HAP-1 (cell line): Measurements from ENCODE around the gene CYP26B1.
A peak's percentile ranks its signal among the peaks of the same experiment; 100 is the strongest.

Source experiments
- DNase-seq, 2 experiments: peaks; one replicate each; pipeline ENCODE4 v3.0.0-alpha.2; 2016 to 2020; ENCODE audit warnings: low spot score in 2 of 2
- H3K27me3 ChIP-seq: fragments of 250-450 bp; sonication (Bioruptor Pico); 2 replicates; pipeline ENCODE4 v1.5.1; 2020; ENCODE audit warnings: low read depth, mild to moderate bottlenecking, moderate library complexity
- H3K36me3 ChIP-seq: fragments of 250-450 bp; sonication (Bioruptor Pico); replicated peaks from 2 replicates; pipeline ENCODE4 v1.5.1; 2020; ENCODE audit warnings: mild to moderate bottlenecking
- H3K4me1 ChIP-seq: fragments of 250-450 bp; sonication (Bioruptor Pico); 2 replicates; pipeline ENCODE4 v1.5.1; 2020; ENCODE audit warnings: mild to moderate bottlenecking
- H3K4me3 ChIP-seq: fragments of 250-450 bp; sonication (Bioruptor Pico); 2 replicates; pipeline ENCODE4 v1.5.1; 2020; ENCODE audit warnings: mild to moderate bottlenecking, moderate library complexity
- H3K9me3 ChIP-seq: fragments of 250-450 bp; sonication (Bioruptor Pico); 2 replicates; pipeline ENCODE4 v1.5.1; 2020; ENCODE audit warnings: mild to moderate bottlenecking, moderate library complexity
- in situ Hi-C: fragments of 300-500 bp; cut with MboI; formaldehyde crosslinking; loops from 3 replicates; pipeline ENCODE4 v1.14.3; 2020; ENCODE audit warnings: low sequenced_read_pairs, inconsistent platforms, mixed read lengths

CYP26B1 gene

DNA sequence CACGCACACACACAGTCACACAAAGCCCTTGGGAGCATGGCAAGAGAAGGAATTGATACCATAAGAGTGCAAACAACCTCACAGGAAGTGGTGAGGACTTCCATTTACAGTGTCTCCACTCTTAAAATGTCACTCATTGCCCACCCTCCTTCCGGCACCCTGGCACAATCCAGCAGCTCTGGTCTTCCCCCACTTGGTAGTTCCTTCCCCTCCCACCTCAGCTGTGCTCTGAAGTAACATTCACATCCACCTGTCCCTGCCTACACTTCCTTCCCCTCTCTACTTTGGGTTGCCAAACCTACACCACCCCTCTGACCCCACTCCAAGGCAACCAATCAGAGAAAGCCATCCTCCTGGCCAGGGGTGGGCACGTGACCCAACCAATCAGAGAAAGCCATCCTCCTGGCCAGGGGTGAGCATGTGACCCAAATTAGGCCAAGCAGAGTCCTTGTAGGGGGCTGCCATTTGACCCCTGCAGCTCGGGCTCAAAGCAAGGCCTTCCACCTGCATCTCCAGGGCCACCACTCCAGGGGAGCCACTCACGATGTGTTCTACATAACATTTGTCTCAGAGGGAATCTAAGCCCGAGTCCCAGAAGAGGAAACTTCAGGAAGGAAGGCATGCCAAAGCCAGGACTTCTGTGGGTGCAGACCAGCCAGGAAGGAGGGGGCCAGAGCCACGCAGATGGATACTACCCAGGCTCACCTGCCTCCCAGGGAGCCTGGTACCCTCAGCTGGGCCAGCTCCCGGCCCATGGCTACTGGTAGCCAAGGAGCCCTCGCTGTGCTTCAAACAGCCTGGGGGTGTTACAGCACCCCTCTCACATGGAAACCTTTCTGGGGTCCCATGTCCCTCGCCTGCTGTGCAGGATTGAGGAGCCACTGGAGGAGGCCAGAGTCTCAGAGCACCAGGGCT is 21.2 kb downstream of the CYP26B1 start:
- Histone ChIP-seq H3K9me3 (no peaks in the 10 kb centered on the region), H3K4me3 (no peak overlapping the region), H3K27me3 (no peaks in the 10 kb centered on the region), H3K36me3 (no peaks in the 10 kb centered on the region), H3K4me1 (no peaks in the 10 kb centered on the region)
- DNase-seq = no peak
- in situ Hi-C loops = no loop called here

DNA sequence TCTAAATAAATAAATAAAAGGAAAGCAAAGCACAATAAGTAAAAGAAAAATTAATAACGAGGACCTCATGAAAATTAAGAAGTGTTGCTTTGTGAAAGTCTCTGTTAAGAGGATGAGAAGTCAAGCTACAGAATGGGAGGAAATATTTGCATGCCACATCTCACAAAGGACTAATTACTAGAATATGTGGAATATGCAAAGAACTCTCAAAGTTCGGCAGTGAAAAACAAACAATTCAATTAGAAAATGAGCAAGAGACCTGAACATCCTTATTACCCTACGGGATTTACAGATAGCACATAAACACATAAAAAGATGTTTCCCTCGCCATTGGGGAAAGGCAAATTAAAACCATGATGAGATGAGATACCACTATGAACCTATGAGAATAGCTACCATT is 23.3 kb downstream of the CYP26B1 start:
- Histone ChIP-seq H3K4me1 (no peaks in the 10 kb centered on the region), H3K27me3 (no peaks in the 10 kb centered on the region), H3K36me3 (no peaks in the 10 kb centered on the region), H3K9me3 (no peaks in the 10 kb centered on the region), H3K4me3 (no peak overlapping the region)
- in situ Hi-C loops = no loop called here
- DNase-seq = no peak

DNA sequence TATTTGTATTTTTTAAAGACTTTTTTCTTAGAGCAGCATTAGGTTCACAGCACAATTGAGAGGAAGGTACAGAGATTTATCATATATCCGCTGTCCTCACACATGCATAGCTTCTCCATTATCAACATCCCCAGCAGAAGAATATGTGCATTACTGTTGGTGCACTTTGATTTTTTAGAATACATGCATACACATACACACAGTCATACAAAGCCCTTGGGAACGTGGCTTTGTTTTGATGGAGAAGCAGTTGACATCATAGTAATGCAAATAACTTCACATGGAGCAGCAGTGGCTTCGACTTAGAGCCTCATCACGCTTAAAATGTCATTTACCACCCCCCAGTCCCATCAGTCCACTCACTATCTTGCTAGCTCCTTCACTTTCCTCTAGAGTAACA is 26.5 kb downstream of the CYP26B1 start:
- in situ Hi-C loops = no loop called here
- Histone ChIP-seq H3K27me3 (no peaks in the 10 kb centered on the region), H3K4me1 (no peaks in the 10 kb centered on the region), H3K9me3 (no peaks in the 10 kb centered on the region), H3K36me3 (no peaks in the 10 kb centered on the region), H3K4me3 (no peak overlapping the region)
- DNase-seq = no peak

DNA sequence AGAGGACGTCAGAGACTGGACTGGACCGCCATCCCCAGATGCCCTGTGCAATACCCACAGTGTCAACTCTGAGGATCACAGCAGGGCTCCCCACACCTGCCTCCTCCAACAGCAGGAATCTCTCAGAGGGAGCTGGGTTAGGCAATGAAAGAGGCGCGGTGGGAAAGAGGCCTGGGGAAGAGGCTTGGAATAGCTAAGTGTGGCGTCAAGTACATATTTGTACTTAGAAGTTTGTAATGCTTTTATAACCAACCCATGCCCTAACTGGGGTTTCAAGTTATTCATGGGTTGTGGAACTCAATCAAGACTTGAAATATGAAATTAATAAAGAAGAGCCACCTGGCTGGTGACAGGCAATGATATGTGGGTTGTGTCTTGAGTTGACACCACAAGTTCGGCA is 28.7 kb downstream of the CYP26B1 start:
- Histone ChIP-seq H3K9me3 (no peaks in the 10 kb centered on the region), H3K4me1 (no peaks in the 10 kb centered on the region), H3K36me3 (no peaks in the 10 kb centered on the region), H3K4me3 (no peak overlapping the region), H3K27me3 (no peaks in the 10 kb centered on the region)
- in situ Hi-C loops = no loop called here
- DNase-seq = no peak

DNA sequence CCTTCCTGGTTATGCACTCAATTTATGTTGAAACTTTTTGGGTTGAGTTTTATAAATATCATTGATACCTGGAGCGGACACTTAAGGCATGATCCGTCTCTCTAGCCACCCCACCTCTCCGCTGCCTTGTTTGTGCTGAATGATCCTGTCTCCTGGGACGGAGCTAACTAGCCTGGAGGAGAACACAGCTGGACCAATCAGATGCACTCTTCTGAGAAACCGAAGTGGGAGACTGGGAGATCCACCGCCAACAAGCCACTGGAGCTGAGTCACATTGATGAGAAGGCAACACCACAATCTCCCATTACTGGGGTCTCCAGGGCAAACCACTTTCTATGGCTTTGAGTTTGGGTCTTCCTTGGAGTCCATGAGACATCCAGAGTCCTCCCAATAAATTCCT is 29.3 kb downstream of the CYP26B1 start:
- no peaks in the 10 kb centered on the region for H3K4me1 ChIP-seq
- in situ Hi-C loops = no loop called here
- H3K4me3 ChIP-seq = no peak overlapping the region
- H3K36me3 ChIP-seq = no peaks in the 10 kb centered on the region
- no peaks in the 10 kb centered on the region for H3K27me3 ChIP-seq
- no peak for DNase-seq
- H3K9me3 ChIP-seq = no peaks in the 10 kb centered on the region

DNA sequence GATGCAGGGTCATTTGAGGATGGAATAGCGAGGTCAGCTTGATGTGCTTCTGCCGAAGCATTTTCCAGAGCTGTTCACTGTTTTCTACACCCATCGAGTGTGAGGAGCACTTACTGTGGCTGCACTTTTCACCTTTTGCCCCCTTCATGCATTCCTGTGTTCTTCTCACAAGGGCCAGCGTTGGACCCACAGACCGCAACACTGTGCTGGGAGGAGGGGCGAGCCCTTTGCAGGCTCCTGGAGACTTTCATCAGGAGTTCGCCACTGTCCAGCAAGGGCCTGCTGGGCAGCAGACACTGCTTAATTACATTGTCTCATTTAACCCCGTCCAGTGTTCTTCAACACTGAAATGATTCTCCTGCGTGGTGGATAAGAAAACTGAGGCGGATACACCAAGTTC is 29.9 kb downstream of the CYP26B1 start:
- Histone ChIP-seq H3K4me3 (no peak overlapping the region), H3K27me3 (no peaks in the 10 kb centered on the region), H3K9me3 (no peaks in the 10 kb centered on the region), H3K36me3 (no peaks in the 10 kb centered on the region), H3K4me1 (no peaks in the 10 kb centered on the region)
- DNase-seq = no peak
- in situ Hi-C loops = no loop called here

DNA sequence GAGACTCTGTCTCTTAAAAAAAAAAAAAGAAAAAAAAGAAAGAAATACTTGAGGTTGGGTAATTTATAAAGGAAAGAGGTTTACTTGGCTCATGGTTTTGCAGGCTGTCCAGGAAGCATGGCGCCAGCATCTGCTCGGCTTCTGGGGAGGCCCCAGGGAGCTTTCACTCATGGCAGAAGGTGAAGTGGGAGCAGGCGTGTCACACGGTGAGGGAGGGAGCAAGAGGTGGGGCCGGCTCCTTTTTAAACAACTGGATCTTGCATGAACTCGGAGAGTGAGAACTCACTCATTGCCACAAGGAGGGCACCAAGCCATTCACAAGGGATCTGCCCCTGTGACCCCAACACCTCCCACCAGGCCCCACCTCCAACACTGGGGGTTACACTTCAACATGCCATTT is 30.6 kb downstream of the CYP26B1 start:
- DNase-seq = no peak
- H3K27me3 ChIP-seq = no peaks in the 10 kb centered on the region
- H3K4me1 ChIP-seq = no peaks in the 10 kb centered on the region
- H3K9me3 ChIP-seq = no peaks in the 10 kb centered on the region
- no peaks in the 10 kb centered on the region for H3K36me3 ChIP-seq
- no peak overlapping the region for H3K4me3 ChIP-seq
- in situ Hi-C loops = no loop called here

DNA sequence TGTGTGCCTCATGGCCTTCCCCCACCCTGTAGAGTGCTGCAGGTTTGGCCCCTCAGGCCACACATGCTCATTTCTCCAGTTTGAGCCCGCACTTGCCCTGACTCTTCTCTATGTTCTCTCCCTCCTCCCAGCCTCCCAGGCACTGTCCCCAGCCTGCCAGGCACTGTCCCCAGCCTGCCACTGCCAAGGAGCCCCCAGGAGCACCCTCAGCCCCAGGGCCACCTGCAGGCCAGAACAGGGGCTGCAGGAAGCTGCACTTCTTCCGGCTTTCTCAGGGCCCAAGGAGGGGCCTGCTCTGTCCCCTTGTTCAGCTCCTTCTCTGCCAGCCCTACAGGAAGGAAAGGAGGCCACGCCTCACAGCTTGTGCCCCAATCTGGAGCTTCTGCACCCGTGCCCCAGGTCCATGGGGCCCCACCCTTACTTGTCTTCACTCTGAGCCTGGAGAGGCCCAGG is 31.6 kb downstream of the CYP26B1 start:
- Histone ChIP-seq H3K4me3 (no peak overlapping the region), H3K9me3 (no peaks in the 10 kb centered on the region), H3K4me1 (no peaks in the 10 kb centered on the region), H3K27me3 (no peaks in the 10 kb centered on the region), H3K36me3 (no peaks in the 10 kb centered on the region)
- DNase-seq = peak in 1 of 2 experiments; percentile 43
- in situ Hi-C loops = no loop called here

- Histone ChIP-seq H3K9me3 (no peaks in the 10 kb centered on the region), H3K4me3 (no peak overlapping the region), H3K4me1 (no peaks in the 10 kb centered on the region), H3K36me3 (no peaks in the 10 kb centered on the region), H3K27me3 (no peaks in the 10 kb centered on the region)
- in situ Hi-C loops = no loop called here
- DNase-seq = no peak
These were observed 32.3 kb downstream of the CYP26B1 start for GRCh38 chr2:72115110-72116080.

DNA sequence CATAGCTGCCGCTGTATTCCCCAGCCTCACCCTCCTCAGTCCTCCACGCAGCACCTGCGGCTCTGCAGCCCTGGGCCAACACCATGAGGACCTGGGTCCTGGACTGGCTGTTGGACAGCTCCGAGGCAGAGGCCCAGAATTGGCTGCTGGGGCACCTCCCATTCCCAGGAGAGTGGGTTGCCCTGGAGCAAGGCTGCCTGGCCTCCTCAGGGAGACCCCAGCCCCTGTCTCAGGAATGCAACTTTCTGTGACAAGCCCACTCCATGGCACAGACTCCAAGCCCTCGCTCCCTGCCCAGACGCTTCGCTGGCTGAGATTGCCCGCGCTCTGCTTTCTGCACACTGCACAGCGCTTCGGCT is 33.0 kb downstream of the CYP26B1 start:
- Histone ChIP-seq H3K27me3 (no peaks in the 10 kb centered on the region), H3K9me3 (no peaks in the 10 kb centered on the region), H3K4me3 (no peak overlapping the region), H3K36me3 (no peaks in the 10 kb centered on the region), H3K4me1 (no peaks in the 10 kb centered on the region)
- in situ Hi-C loops = no loop called here
- no peak for DNase-seq

- Histone ChIP-seq H3K4me1 (no peaks in the 10 kb centered on the region), H3K27me3 (no peaks in the 10 kb centered on the region), H3K4me3 (no peak overlapping the region), H3K36me3 (no peaks in the 10 kb centered on the region), H3K9me3 (no peaks in the 10 kb centered on the region)
- in situ Hi-C loops = no loop called here
- DNase-seq = no peak
These were observed 33.6 kb downstream of the CYP26B1 start for GRCh38 chr2:72113847-72114692.

GRCh38 chr2:72112981-72113846 is 34.4 kb downstream of the CYP26B1 start:
- H3K27me3 ChIP-seq = no peaks in the 10 kb centered on the region
- H3K36me3 ChIP-seq = no peaks in the 10 kb centered on the region
- H3K4me3 ChIP-seq = no peak overlapping the region
- no peaks in the 10 kb centered on the region for H3K9me3 ChIP-seq
- in situ Hi-C loops = no loop called here
- DNase-seq = no peak
- no peaks in the 10 kb centered on the region for H3K4me1 ChIP-seq

- Histone ChIP-seq H3K27me3 (no peaks in the 10 kb centered on the region), H3K9me3 (no peaks in the 10 kb centered on the region), H3K4me3 (no peak overlapping the region), H3K4me1 (no peaks in the 10 kb centered on the region), H3K36me3 (no peaks in the 10 kb centered on the region)
- no peak for DNase-seq
- in situ Hi-C loops = no loop called here
These were observed 35.3 kb downstream of the CYP26B1 start for GRCh38 chr2:72112401-72112800.
